ENCODE results near the gene DCAF8.

- TF ChIP-seq, protein P1, sequence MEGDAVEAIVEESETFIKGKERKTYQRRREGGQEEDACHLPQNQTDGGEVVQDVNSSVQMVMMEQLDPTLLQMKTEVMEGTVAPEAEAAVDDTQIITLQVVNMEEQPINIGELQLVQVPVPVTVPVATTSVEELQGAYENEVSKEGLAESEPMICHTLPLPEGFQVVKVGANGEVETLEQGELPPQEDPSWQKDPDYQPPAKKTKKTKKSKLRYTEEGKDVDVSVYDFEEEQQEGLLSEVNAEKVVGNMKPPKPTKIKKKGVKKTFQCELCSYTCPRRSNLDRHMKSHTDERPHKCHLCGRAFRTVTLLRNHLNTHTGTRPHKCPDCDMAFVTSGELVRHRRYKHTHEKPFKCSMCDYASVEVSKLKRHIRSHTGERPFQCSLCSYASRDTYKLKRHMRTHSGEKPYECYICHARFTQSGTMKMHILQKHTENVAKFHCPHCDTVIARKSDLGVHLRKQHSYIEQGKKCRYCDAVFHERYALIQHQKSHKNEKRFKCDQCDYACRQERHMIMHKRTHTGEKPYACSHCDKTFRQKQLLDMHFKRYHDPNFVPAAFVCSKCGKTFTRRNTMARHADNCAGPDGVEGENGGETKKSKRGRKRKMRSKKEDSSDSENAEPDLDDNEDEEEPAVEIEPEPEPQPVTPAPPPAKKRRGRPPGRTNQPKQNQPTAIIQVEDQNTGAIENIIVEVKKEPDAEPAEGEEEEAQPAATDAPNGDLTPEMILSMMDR (IDR thresholded peaks at IDR 0.05), result no peak
- TF ChIP-seq POLR2A (IDR thresholded peaks at IDR 0.05), result no peak
These were observed 95.3 kb downstream of the DCAF8 start for GRCh38 chr1:160167056-160167455.
